Fibroblast of mammary gland (primary cell): ENCODE data around the gene PBX2.
A peak's percentile ranks its signal among the peaks of the same experiment; 100 is the strongest.

Experiments
- DNase-seq: peaks from one replicate; pipeline ENCODE4 v3.0.0-alpha.2; 2010; ENCODE audit warnings: low read depth
- H3K4me3 ChIP-seq: 2 replicates; pipeline ENCODE4 v1.5.1; 2011; ENCODE audit warnings: low read depth, mild to moderate bottlenecking, low read length, moderate library complexity; ENCODE audit not compliant: control insufficient read depth
- CTCF ChIP-seq: conservative IDR thresholded peaks from 2 replicates; pipeline ENCODE4 v1.5.1; 2011; ENCODE audit warnings: low read depth, low read length, inconsistent platforms; ENCODE audit not compliant: control insufficient read depth, insufficient read depth

PBX2 gene

GRCh38 chr6:32152769-32153563 is 37.0 kb downstream of the PBX2 start:
- peak; percentile 46 for DNase-seq

GRCh38 chr6:32151863-32152768 is 37.9 kb downstream of the PBX2 start, which contains the start of gene PRRT1:
TSS of gene PRRT1 (minus strand) at chr6:32151939. CDS start at chr6:32151827, 112 bp downstream.
- H3K4me3 ChIP-seq, result peak within 1 kb of the TSS; percentile 92
- no peak for DNase-seq
- no peak for TF ChIP-seq CTCF

More at GRCh38 chr6:32152769-32153563, 37.0 kb downstream of the PBX2 start:
- no peak for TF ChIP-seq CTCF
- peak overlapping the region; percentile 92 for H3K4me3 ChIP-seq

GRCh38 chr6:32151181-32151862 is 38.7 kb downstream of the PBX2 start:
- no peak for DNase-seq
- peak overlapping the region; percentile 46 for H3K4me3 ChIP-seq
- no peak for TF ChIP-seq CTCF

- no peak overlapping the region for H3K4me3 ChIP-seq
- no peak for DNase-seq
- no peak for TF ChIP-seq CTCF
Measured at GRCh38 chr6:32149932-32150870, 39.8 kb downstream of the PBX2 start.

- TF ChIP-seq CTCF, result no peak
- no peak for DNase-seq
- H3K4me3 ChIP-seq, result no peak overlapping the region
Measured at GRCh38 chr6:32149092-32149755, 40.8 kb downstream of the PBX2 start.
